AG08396 (cell line): ENCODE data around the gene OSM.
"Not testable (repeated sequence)": the region's sequence is repeated elsewhere in the genome, so short reads cannot be mapped to it uniquely, and the experiment has no call there.

Experiments
- DNase-seq: peaks from one replicate; pipeline ENCODE4 v3.0.0; 2012; ENCODE audit warnings: low spot score, mixed read lengths

Gene OSM

GRCh38 chr22:30226192-30226832 is 40.3 kb downstream of the OSM start:
- no peak for DNase-seq

GRCh38 chr22:30225220-30225927 is 41.3 kb downstream of the OSM start:
- no peak for DNase-seq

- DNase-seq, result peak; percentile 60
Measured at GRCh38 chr22:30224161-30224857, 42.3 kb downstream of the OSM start.

GRCh38 chr22:30223303-30223702 is 43.3 kb downstream of the OSM start:
- DNase-seq, result no peak

- DNase-seq, result no peak
Measured at GRCh38 chr22:30222321-30222720, 44.3 kb downstream of the OSM start.

- no peak for DNase-seq
Measured at GRCh38 chr22:30221121-30221992, 45.3 kb downstream of the OSM start.

- DNase-seq, result no peak
Measured at GRCh38 chr22:30220338-30221012, 46.2 kb downstream of the OSM start.

- no peak for DNase-seq
Measured at GRCh38 chr22:30219668-30220278, 46.9 kb downstream of the OSM start.

GRCh38 chr22:30219049-30219654 is 47.5 kb downstream of the OSM start:
- DNase-seq, result no peak

- no peak for DNase-seq
Measured at GRCh38 chr22:30217698-30218560, 48.7 kb downstream of the OSM start.

- DNase-seq, result no peak
Measured at GRCh38 chr22:30216710-30217109, 49.9 kb downstream of the OSM start.

- DNase-seq, result not testable (repeated sequence)
Measured at GRCh38 chr22:30216272-30216671, 50.4 kb downstream of the OSM start.

- no peak for DNase-seq
Measured at GRCh38 chr22:30214703-30215407, 51.8 kb downstream of the OSM start.

- no peak for DNase-seq
Measured at GRCh38 chr22:30212996-30213441, 53.6 kb downstream of the OSM start.
